ENCODE measurements around the gene OMP. TPM values are rescaled to one million over a fixed set of nuclear protein-coding genes. Genes with fewer than 3 reads are reported as not detected.

The OMP gene
- total RNA-seq = 1.2 TPM

GRCh38 chr11:77102246-77103210 is at the start of gene OMP:
Gene OMP, plus strand, starts transcription at chr11:77102840. Its CDS starts 0 bp downstream, at chr11:77102840.

GRCh38 chr11:77066229-77067042 is 36.2 kb upstream of the OMP start, which contains the start of gene CAPN5:
Gene CAPN5, plus strand, starts transcription at chr11:77066971. Its CDS starts 17,916 bp downstream, at chr11:77084887.

GRCh38 chr11:77127920-77128691 is 25.5 kb downstream of the OMP start, which contains the start of gene MYO7A:
Gene MYO7A, plus strand, starts transcription at chr11:77128246. Its CDS starts 2,389 bp downstream, at chr11:77130635.

Other genes with a start within 250 kb of the OMP start
- 14.4 TPM for gene ACER3, start 241.9 kb upstream of the OMP start, total RNA-seq
- not detected for gene B3GNT6, start 68.4 kb upstream of the OMP start, total RNA-seq
- gene CAPN5, start 35.9 kb upstream of the OMP start, total RNA-seq = 24.8 TPM
- gene MYO7A, start 25.4 kb downstream of the OMP start, total RNA-seq = 4.4 TPM
- gene GDPD4, start 198.8 kb downstream of the OMP start, total RNA-seq = not detected